MM.1S (cell line): ENCODE data around the gene PPM1E.

Experiments used
- DNase-seq: peaks from one replicate; pipeline ENCODE4 v3.0.0-alpha.2; 2015
- H2AFZ ChIP-seq: fragments of 300-600 bp; sonication (generic); 2 replicates; pipeline ENCODE4 v1.6.0; 2016; ENCODE audit warnings: antibody characterized with exemption, low read length
- H3F3A ChIP-seq: fragments of 300-600 bp; sonication (generic); 2 replicates; pipeline ENCODE4 v1.6.1; 2016; ENCODE audit warnings: mild to moderate bottlenecking, antibody characterized with exemption, low read length, moderate library complexity, mixed read lengths; ENCODE audit not compliant: insufficient read depth
- H3K27ac ChIP-seq: fragments of 300-600 bp; sonication (generic); 2 replicates; pipeline ENCODE4 v1.5.1; 2016; ENCODE audit warnings: mild to moderate bottlenecking, low read length
- H3K27me3 ChIP-seq: fragments of 300-600 bp; sonication (generic); replicated peaks from 2 replicates; pipeline ENCODE4 v1.6.0; 2016; ENCODE audit warnings: low read length; ENCODE audit not compliant: insufficient read depth
- H3K36me3 ChIP-seq: fragments of 300-600 bp; sonication (generic); replicated peaks from 2 replicates; pipeline ENCODE4 v1.6.1; 2016; ENCODE audit warnings: mild to moderate bottlenecking, low read length, mixed read lengths; ENCODE audit not compliant: insufficient read depth
- H3K4me1 ChIP-seq: fragments of 300-600 bp; sonication (generic); 2 replicates; pipeline ENCODE4 v1.6.1; 2016; ENCODE audit warnings: low read length, mixed read lengths
- H3K4me2 ChIP-seq: fragments of 300-600 bp; sonication (generic); 2 replicates; pipeline ENCODE4 v1.6.0; 2016; ENCODE audit warnings: low read depth, low read length
- H3K4me3 ChIP-seq: fragments of 300-600 bp; sonication (generic); 2 replicates; pipeline ENCODE4 v1.5.1; 2016; ENCODE audit warnings: low read length, mixed read lengths
- H3K79me2 ChIP-seq: fragments of 300-600 bp; sonication (generic); 2 replicates; pipeline ENCODE4 v1.6.1; 2016; ENCODE audit warnings: mixed run types, low read length, mixed read lengths
- H3K9ac ChIP-seq: fragments of 300-600 bp; sonication (generic); 2 replicates; pipeline ENCODE4 v1.6.1; 2016; ENCODE audit warnings: low read length, mixed read lengths
- H3K9me2 ChIP-seq: fragments of 300-600 bp; sonication (generic); replicated peaks from 2 replicates; pipeline ENCODE4 v1.6.1; 2016; ENCODE audit warnings: mild to moderate bottlenecking, low read length, mixed read lengths; ENCODE audit not compliant: insufficient read depth
- H3K9me3 ChIP-seq: fragments of 300-600 bp; sonication (generic); replicated peaks from 2 replicates; pipeline ENCODE4 v1.6.1; 2016; ENCODE audit warnings: mild to moderate bottlenecking, low read length, mixed read lengths; ENCODE audit not compliant: insufficient read depth
- H4K20me1 ChIP-seq: fragments of 300-600 bp; sonication (generic); 2 replicates; pipeline ENCODE4 v1.6.1; 2016; ENCODE audit warnings: mild to moderate bottlenecking, low read length, moderate library complexity, mixed read lengths; ENCODE audit not compliant: insufficient read depth
- CTCF ChIP-seq: fragments of 300-600 bp; sonication (generic); IDR thresholded peaks from 2 replicates; pipeline ENCODE4 v1.5.1; 2016; ENCODE audit warnings: antibody characterized with exemption, low read length, mixed read lengths
- EZH2 ChIP-seq: fragments of 300-600 bp; sonication (generic); optimal IDR thresholded peaks from 2 replicates; pipeline ENCODE3; 2017; ENCODE audit warnings: low read depth, mild to moderate bottlenecking, antibody characterized with exemption, low read length, mixed read lengths
- EZH2phosphoT487 ChIP-seq: fragments of 300-600 bp; sonication (generic); IDR thresholded peaks from 2 replicates; pipeline ENCODE4 v1.6.1; 2018; ENCODE audit warnings: antibody characterized with exemption, low read length

PPM1E gene

GRCh38 chr17:58755577-58756245, at the start of gene PPM1E:
TSS of gene PPM1E (plus strand) at chr17:58755854.
- 0 out of 2 replicates have a peak, but pooled peaks cover 4% of the 10 kb centered on the region for H3K4me1 ChIP-seq
- no peaks in the 10 kb centered on the region for H3F3A ChIP-seq
- H4K20me1 ChIP-seq, result no peaks in the 10 kb centered on the region
- H3K9ac ChIP-seq, result peak within 1 kb of the TSS; percentile 4; the same call in 1 of the 2 replicates
- no peaks in the 10 kb centered on the region for H3K36me3 ChIP-seq
- H3K4me2 ChIP-seq, result peak within 1 kb of the TSS; percentile 98
- no peak within 1 kb of the TSS for H3K27ac ChIP-seq
- DNase-seq, result peak; percentile 42
- peaks cover 19% of the 10 kb centered on the region for H3K27me3 ChIP-seq
- H3K79me2 ChIP-seq, result no peaks in the 10 kb centered on the region
- H3K4me3 ChIP-seq, result peak within 1 kb of the TSS; percentile 70
- H3K9me2 ChIP-seq, result no peaks in the 10 kb centered on the region
- H2AFZ ChIP-seq, result peak within 1 kb of the TSS; percentile 81
- no peak for TF ChIP-seq EZH2
- no peak for TF ChIP-seq EZH2phosphoT487
- TF ChIP-seq CTCF, result no peak
- H3K9me3 ChIP-seq, result no peaks in the 10 kb centered on the region

GRCh38 chr17:58706351-58707140, 49.1 kb upstream of the PPM1E start:
- Histone ChIP-seq H3K4me1 (no peaks in the 10 kb centered on the region), H3K79me2 (no peaks in the 10 kb centered on the region), H3K9me3 (no peaks in the 10 kb centered on the region), H3K9me2 (no peaks in the 10 kb centered on the region), H3K4me3 (no peak overlapping the region), H3K4me2 (no peak overlapping the region), H3K36me3 (no peaks in the 10 kb centered on the region), H3F3A (no peaks in the 10 kb centered on the region), H4K20me1 (no peaks in the 10 kb centered on the region), H3K9ac (no peak overlapping the region), H2AFZ (no peak overlapping the region), H3K27me3 (no peaks in the 10 kb centered on the region), H3K27ac (no peak overlapping the region)
- DNase-seq, result no peak
- TF ChIP-seq CTCF (no peak), EZH2 (no peak), EZH2phosphoT487 (no peak)

DNA sequence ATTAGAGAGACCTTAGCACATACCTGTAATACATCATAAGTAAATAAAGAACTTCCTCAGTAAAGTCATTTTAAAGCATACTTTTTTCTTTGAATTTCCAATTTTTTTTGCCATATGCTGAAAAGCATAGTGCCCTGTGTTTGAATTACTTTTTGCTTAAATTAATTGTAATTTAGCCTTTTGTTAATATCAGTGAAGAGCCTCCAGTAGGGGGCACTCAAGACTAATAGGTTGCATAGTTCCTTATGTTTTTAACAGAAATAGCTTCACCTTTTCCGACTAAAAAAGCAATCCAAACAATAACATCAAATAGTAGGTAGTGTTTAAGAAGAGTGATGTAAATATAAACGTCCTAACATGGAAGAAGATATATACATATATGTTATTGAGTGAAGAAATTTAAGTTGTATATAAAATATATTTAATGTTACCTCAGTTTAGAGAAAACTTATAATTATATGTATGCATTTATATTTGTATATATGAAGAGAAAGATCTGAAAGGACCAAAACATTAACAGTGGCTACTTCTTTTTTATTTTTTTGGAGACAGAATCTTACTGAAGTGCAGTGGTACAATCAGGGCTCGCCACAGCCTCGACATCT, 44.6 kb upstream of the PPM1E start:
- H3K9ac ChIP-seq, result no peak overlapping the region
- H3K4me1 ChIP-seq, result no peaks in the 10 kb centered on the region
- H3K79me2 ChIP-seq, result no peaks in the 10 kb centered on the region
- peak; percentile 62 for DNase-seq
- H3K4me3 ChIP-seq, result no peak overlapping the region
- TF ChIP-seq EZH2phosphoT487 (no peak), CTCF (peak; percentile 78)
- H4K20me1 ChIP-seq, result no peaks in the 10 kb centered on the region
- no peaks in the 10 kb centered on the region for H3K27me3 ChIP-seq
- H3K4me2 ChIP-seq, result no peak overlapping the region
- no peak overlapping the region for H2AFZ ChIP-seq
- no peaks in the 10 kb centered on the region for H3K36me3 ChIP-seq
- H3K9me3 ChIP-seq, result no peaks in the 10 kb centered on the region
- no peak overlapping the region for H3K27ac ChIP-seq
- H3K9me2 ChIP-seq, result no peaks in the 10 kb centered on the region
- H3F3A ChIP-seq, result no peaks in the 10 kb centered on the region
